ENCODE measurements around the gene TNFRSF1B. TPM values are rescaled to one million over a fixed set of nuclear protein-coding genes. Genes with fewer than 3 reads are reported as not detected.

TNFRSF1B gene
- total and polyA plus RNA-seq, 2 of the 8 experiments (the other 6 are each of a cell fraction or from before 2014, with no cell fraction given), result 1.7 to 2.9 TPM

DNA sequence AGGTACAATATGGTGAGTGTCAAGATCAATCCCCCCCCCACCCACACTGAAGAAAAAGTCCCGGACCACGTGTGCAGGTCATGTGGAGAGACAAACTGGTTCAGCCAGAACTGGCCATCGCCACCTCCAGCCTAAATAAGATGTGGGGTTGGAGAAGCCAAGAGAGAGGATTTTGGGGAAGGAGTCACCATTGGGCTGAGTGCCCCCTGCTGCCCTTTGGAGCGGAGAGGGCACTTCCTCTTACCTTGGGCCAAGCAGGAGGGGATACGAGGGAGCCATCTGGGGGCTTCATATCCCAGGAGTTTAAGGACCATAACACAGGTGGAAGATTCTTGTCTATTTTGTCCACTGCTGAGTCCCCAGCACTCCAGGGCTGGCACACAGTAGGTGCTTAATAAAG is 2.6 kb upstream of the TNFRSF1B start:
- no peak overlapping the region for H2BK15ac ChIP-seq (ENCODE audit: low read length)
- no peaks in the 10 kb centered on the region for H3K79me1 ChIP-seq (ENCODE audit: low read depth, low read length)
- POLR2A ChIA-PET (ENCODE audit: partially characterized antibody), result interaction anchor here (1.5 kb wide), 1 partner anchor 14 kb away, joined by 4 read pairs; no protein-coding TSS in a partner anchor
- H3K27ac ChIP-seq (ENCODE audit: low read depth, low read length), result no peak overlapping the region
- H3K9ac ChIP-seq (replicated peaks in 1 of 4; ENCODE audit: extremely low read depth in 1 of 4, low read depth in 3 of 4, low read length in 3 of 4), result no peak overlapping the region
- peaks cover 3 to 41% (median 29%) of the 10 kb centered on the region in 4 experiments for H3K27me3 ChIP-seq (replicated peaks in 1 of 4; ENCODE audit: control insufficient read depth in 3 of 4, extremely low read depth in 1 of 4, insufficient read depth in 3 of 4, low read length in 3 of 4)
- no peaks in the 10 kb centered on the region for H3K36me3 ChIP-seq (ENCODE audit: control insufficient read depth in 2 of 4, insufficient read depth in 4 of 4, low read length in 3 of 4)
- H3K4me3 ChIP-seq (ENCODE audit: extremely low read depth in 1 of 4, insufficient read depth in 2 of 4, low read depth in 3 of 4, low read length in 4 of 4), result no peak overlapping the region
- no peak overlapping the region for H3K4me2 ChIP-seq (ENCODE audit: insufficient read depth in 1 of 2, low read depth in 2 of 2, low read length in 2 of 2)
- H3K79me2 ChIP-seq (ENCODE audit: control insufficient read depth in 1 of 2, insufficient read depth in 2 of 2, low read length in 2 of 2), result no peaks in the 10 kb centered on the region
- H2BK12ac ChIP-seq (ENCODE audit: low read depth, low read length), result no peak overlapping the region
- WGBS, 2 experiments (ENCODE audit: extremely low coverage in 1 of 2, insufficient coverage in 1 of 2, insufficient read length in 1 of 2, insufficient replicate concordance in 2 of 2, low coverage in 1 of 2, low lambda C conversion rate in 2 of 2, missing lambda C conversion rate in 1 of 2), result 84% methylated on average over 5 of the region's 5 CpGs; no CpG with 5 or more reads in 1 of the 2 experiments
- no peaks in the 10 kb centered on the region for H3K9me3 ChIP-seq (ENCODE audit: insufficient read depth in 2 of 2, low read depth in 1 of 2, low read length in 1 of 2)
- DNase-seq (ENCODE audit: low read depth in 1 of 2, low spot score in 2 of 2), result no peak
- no peak overlapping the region for H2AK5ac ChIP-seq (ENCODE audit: low read depth, low read length)
- no peak overlapping the region for H2AFZ ChIP-seq (ENCODE audit: low read length)
- no peak for TF ChIP-seq NANOG (IDR thresholded peaks at IDR 0.05; ENCODE audit: insufficient read depth, low read depth, low read length, poor library complexity, severe bottlenecking)
- no peak for TF ChIP-seq JUN (IDR thresholded peaks at IDR 0.05; ENCODE audit: low read depth, low read length)
- TF ChIP-seq HDAC6 (IDR thresholded peaks at IDR 0.05; ENCODE audit: low read depth, low read length), result no peak
- no peak for TF ChIP-seq SP2 (IDR thresholded peaks at IDR 0.05; ENCODE audit: low read length)
- TF ChIP-seq FOSL1 (IDR thresholded peaks at IDR 0.05; ENCODE audit: insufficient read depth, low read depth, low read length), result no peak
- TF ChIP-seq CTCF (IDR thresholded peaks at IDR 0.05; ENCODE audit: control extremely low read depth in 1 of 3, insufficient read depth in 1 of 3, low read depth in 1 of 3, low read length in 3 of 3), result no peak
- H3K4me1 ChIP-seq (replicated peaks in 1 of 4; ENCODE audit: control insufficient read depth in 3 of 4, insufficient read depth in 4 of 4, low read length in 3 of 4), result peaks cover 0 to 10% (median 5%) of the 10 kb centered on the region in 4 experiments; a peak in 5 of 7 replicates
- no peaks in the 10 kb centered on the region; the same call in 1 of the 2 replicates for H3K23me2 ChIP-seq (ENCODE audit: low read depth, low read length)
- no peak overlapping the region for H4K91ac ChIP-seq (replicated peaks; ENCODE audit: insufficient read length, low read length)
- no peak overlapping the region for H3K4ac ChIP-seq (replicated peaks; ENCODE audit: insufficient read length, low read depth, low read length)
- no peak overlapping the region for H3K56ac ChIP-seq (replicated peaks; ENCODE audit: insufficient read length, low read depth, low read length)
- no peak for FAIRE-seq
- H2BK120ac ChIP-seq (replicated peaks; ENCODE audit: low read depth, low read length), result no peak overlapping the region
- no peak overlapping the region for H3K14ac ChIP-seq (ENCODE audit: insufficient read length)
- H3K23ac ChIP-seq (ENCODE audit: insufficient read length), result no peak overlapping the region
- H4K5ac ChIP-seq (ENCODE audit: insufficient read length, low read depth, low read length), result no peak overlapping the region
- H4K8ac ChIP-seq (ENCODE audit: extremely low read depth, insufficient read depth, low read length), result no peak overlapping the region
- peaks cover 0 to 2% of the 10 kb centered on the region in 2 experiments for H4K20me1 ChIP-seq (replicated peaks in 1 of 2; ENCODE audit: control insufficient read depth in 1 of 2, insufficient read depth in 2 of 2, low read length in 2 of 2)
- CTCF ChIA-PET (ENCODE audit: partially characterized antibody), result interaction anchor here (0.7 to 3.5 kb wide), 7 partner anchors 12 to 111 kb away, joined by 3 to 23 read pairs (median 4); no protein-coding TSS in a partner anchor
- H3K18ac ChIP-seq (ENCODE audit: extremely low read depth, low read length), result no peak overlapping the region
- no peak overlapping the region for H2BK20ac ChIP-seq (ENCODE audit: low read length)
- H2BK5ac ChIP-seq (ENCODE audit: low read depth, low read length), result no peak overlapping the region

Measured in H1 (cell line).